ENCODE data around the gene LSAMP. TPM values are rescaled to one million over a fixed set of nuclear protein-coding genes. Genes with fewer than 3 reads are reported as not detected.

Gene LSAMP
- total and polyA plus RNA-seq, 2 experiments from 2014 or later = 2.0 to 2.9 TPM

GRCh38 chr3:116270056-116270455 lies 175.2 kb downstream of the LSAMP start (continued):
- TF ChIP-seq REST (IDR thresholded peaks at IDR 0.05; ENCODE audit: unreplicated experiment) (no peak), EZH2 (IDR thresholded peaks at IDR 0.05; ENCODE audit: low read depth, unreplicated experiment) (no peak), ZNF331 (CRISPR knock-in tag; IDR thresholded peaks at IDR 0.05; ENCODE audit: low read depth) (no peak)

GRCh38 chr3:116267116-116267515 lies 178.2 kb downstream of the LSAMP start:
- Mint-ChIP-seq H3K27me3 (ENCODE audit: insufficient read depth, low read depth, poor library complexity) (peaks cover 17% of the 10 kb centered on the region), H3K27ac (no peak overlapping the region), H3K4me3 (no peak overlapping the region), H3K36me3 (ENCODE audit: low read depth) (no peaks in the 10 kb centered on the region), H3K4me1 (peaks cover 18% of the 10 kb centered on the region; the same call in 2 of the 3 replicates), H3K9me3 (no peaks in the 10 kb centered on the region)
- no peak overlapping the region for H3K4me2 ChIP-seq
- H4K20me1 ChIP-seq (replicated peaks; ENCODE audit: insufficient read depth) = no peaks in the 10 kb centered on the region
- no peaks in the 10 kb centered on the region for H3K36me3 ChIP-seq (ENCODE audit: insufficient read depth)
- H3K27ac ChIP-seq (ENCODE audit: low read depth) = no peak overlapping the region
- H3F3A ChIP-seq (replicated peaks; ENCODE audit: low read depth) = no peaks in the 10 kb centered on the region
- no peak for TF ChIP-seq POLR2AphosphoS5 (IDR thresholded peaks at IDR 0.05; ENCODE audit: low read depth)
- no peak overlapping the region for H3K4me3 ChIP-seq
- H3K79me2 ChIP-seq (replicated peaks; ENCODE audit: insufficient read depth) = no peaks in the 10 kb centered on the region
- 0 out of 2 replicates have a peak, but pooled peaks cover 5% of the 10 kb centered on the region for H3K4me1 ChIP-seq (ENCODE audit: insufficient read depth)
- DNase-seq (ENCODE audit: low spot score) (no peak), ATAC-seq (no peak)
- H2AFZ ChIP-seq = no peak overlapping the region
- peaks cover 27% of the 10 kb centered on the region for H3K27me3 ChIP-seq (ENCODE audit: insufficient read depth)
- H3K9me2 ChIP-seq (ENCODE audit: insufficient read depth) = no peaks in the 10 kb centered on the region

DNA sequence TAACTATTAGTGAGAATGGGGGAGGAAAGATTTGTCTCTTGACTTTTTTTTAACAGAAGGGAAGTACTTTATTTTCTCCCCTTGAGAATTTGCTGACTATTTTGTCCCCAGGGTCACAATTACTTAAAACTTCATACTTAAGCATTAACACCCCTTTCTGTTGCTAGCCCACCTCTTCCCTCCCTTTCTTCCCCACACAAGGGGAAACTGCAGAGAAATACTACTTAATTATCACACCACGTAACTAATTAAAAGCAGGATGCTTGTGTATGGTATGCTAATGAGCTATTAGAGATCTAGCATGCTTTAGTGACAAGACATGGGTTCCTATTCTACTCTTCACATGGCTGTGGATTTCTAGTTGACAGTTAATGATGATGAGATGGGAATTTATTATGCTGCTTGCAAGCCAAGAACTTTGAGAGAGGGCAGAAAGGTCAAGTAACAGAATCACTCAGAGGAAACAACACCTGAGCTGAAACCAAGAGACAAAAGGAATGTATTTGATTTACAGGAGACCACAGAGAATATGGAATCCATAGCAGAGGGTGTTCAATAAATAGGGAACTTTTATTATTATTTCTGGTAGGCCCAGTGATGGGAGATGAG lies 179.2 kb downstream of the LSAMP start:
- Histone ChIP-seq H3K4me3 (no peak overlapping the region), H3K27me3 (ENCODE audit: insufficient read depth) (peaks cover 37% of the 10 kb centered on the region), H3K79me2 (replicated peaks; ENCODE audit: insufficient read depth) (no peaks in the 10 kb centered on the region), H3K27ac (ENCODE audit: low read depth) (no peak overlapping the region), H3K9me2 (ENCODE audit: insufficient read depth) (no peaks in the 10 kb centered on the region), H3K4me2 (no peak overlapping the region), H3K36me3 (ENCODE audit: insufficient read depth) (no peaks in the 10 kb centered on the region), H4K20me1 (replicated peaks; ENCODE audit: insufficient read depth) (no peaks in the 10 kb centered on the region), H3F3A (replicated peaks; ENCODE audit: low read depth) (no peaks in the 10 kb centered on the region), H2AFZ (no peak overlapping the region), H3K4me1 (ENCODE audit: insufficient read depth) (peaks cover 9% of the 10 kb centered on the region)
- no peaks in the 10 kb centered on the region for H3K36me3 Mint-ChIP-seq (ENCODE audit: low read depth)
- H3K4me1 Mint-ChIP-seq = peaks cover 22% of the 10 kb centered on the region; the same call in 2 of the 3 replicates
- H3K27ac Mint-ChIP-seq = no peak overlapping the region
- no peaks in the 10 kb centered on the region for H3K9me3 Mint-ChIP-seq
- ATAC-seq = no peak
- no peak for DNase-seq (ENCODE audit: low spot score)
- H3K27me3 Mint-ChIP-seq (ENCODE audit: insufficient read depth, low read depth, poor library complexity) = peaks cover 25% of the 10 kb centered on the region
- H3K4me3 Mint-ChIP-seq = no peak overlapping the region
- no peak for TF ChIP-seq REST (IDR thresholded peaks at IDR 0.05; ENCODE audit: unreplicated experiment)
- TF ChIP-seq, protein P1, sequence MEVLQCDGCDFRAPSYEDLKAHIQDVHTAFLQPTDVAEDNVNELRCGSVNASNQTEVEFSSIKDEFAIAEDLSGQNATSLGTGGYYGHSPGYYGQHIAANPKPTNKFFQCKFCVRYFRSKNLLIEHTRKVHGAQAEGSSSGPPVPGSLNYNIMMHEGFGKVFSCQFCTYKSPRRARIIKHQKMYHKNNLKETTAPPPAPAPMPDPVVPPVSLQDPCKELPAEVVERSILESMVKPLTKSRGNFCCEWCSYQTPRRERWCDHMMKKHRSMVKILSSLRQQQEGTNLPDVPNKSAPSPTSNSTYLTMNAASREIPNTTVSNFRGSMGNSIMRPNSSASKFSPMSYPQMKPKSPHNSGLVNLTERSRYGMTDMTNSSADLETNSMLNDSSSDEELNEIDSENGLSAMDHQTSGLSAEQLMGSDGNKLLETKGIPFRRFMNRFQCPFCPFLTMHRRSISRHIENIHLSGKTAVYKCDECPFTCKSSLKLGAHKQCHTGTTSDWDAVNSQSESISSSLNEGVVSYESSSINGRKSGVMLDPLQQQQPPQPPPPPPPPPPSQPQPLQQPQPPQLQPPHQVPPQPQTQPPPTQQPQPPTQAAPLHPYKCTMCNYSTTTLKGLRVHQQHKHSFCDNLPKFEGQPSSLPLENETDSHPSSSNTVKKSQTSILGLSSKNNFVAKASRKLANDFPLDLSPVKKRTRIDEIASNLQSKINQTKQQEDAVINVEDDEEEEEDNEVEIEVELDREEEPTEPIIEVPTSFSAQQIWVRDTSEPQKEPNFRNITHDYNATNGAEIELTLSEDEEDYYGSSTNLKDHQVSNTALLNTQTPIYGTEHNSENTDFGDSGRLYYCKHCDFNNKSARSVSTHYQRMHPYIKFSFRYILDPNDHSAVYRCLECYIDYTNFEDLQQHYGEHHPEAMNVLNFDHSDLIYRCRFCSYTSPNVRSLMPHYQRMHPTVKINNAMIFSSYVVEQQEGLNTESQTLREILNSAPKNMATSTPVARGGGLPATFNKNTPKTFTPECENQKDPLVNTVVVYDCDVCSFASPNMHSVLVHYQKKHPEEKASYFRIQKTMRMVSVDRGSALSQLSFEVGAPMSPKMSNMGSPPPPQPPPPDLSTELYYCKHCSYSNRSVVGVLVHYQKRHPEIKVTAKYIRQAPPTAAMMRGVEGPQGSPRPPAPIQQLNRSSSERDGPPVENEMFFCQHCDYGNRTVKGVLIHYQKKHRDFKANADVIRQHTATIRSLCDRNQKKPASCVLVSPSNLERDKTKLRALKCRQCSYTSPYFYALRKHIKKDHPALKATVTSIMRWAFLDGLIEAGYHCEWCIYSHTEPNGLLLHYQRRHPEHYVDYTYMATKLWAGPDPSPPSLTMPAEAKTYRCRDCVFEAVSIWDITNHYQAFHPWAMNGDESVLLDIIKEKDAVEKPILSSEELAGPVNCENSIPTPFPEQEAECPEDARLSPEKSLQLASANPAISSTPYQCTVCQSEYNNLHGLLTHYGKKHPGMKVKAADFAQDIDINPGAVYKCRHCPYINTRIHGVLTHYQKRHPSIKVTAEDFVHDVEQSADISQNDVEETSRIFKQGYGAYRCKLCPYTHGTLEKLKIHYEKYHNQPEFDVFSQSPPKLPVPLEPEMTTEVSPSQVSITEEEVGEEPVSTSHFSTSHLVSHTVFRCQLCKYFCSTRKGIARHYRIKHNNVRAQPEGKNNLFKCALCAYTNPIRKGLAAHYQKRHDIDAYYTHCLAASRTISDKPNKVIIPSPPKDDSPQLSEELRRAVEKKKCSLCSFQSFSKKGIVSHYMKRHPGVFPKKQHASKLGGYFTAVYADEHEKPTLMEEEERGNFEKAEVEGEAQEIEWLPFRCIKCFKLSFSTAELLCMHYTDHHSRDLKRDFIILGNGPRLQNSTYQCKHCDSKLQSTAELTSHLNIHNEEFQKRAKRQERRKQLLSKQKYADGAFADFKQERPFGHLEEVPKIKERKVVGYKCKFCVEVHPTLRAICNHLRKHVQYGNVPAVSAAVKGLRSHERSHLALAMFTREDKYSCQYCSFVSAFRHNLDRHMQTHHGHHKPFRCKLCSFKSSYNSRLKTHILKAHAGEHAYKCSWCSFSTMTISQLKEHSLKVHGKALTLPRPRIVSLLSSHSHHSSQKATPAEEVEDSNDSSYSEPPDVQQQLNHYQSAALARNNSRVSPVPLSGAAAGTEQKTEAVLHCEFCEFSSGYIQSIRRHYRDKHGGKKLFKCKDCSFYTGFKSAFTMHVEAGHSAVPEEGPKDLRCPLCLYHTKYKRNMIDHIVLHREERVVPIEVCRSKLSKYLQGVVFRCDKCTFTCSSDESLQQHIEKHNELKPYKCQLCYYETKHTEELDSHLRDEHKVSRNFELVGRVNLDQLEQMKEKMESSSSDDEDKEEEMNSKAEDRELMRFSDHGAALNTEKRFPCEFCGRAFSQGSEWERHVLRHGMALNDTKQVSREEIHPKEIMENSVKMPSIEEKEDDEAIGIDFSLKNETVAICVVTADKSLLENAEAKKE (CRISPR knock-in tag; IDR thresholded peaks at IDR 0.05) = no peak
